ENCODE measurements around the gene DPF3.

Gene DPF3

GRCh38 chr14:72675126-72675525, 218.8 kb downstream of the DPF3 start:
- Histone ChIP-seq H3K4me2 (ENCODE audit: low read depth, low read length, poor library complexity, severe bottlenecking) (peak overlapping the region; percentile 2), H3K4me3 (ENCODE audit: insufficient read depth, low read length, poor library complexity, severe bottlenecking) (no peak overlapping the region), H2AFZ (ENCODE audit: low read depth, low read length, severe bottlenecking) (no peak overlapping the region), H3K9ac (ENCODE audit: low read length) (no peak overlapping the region), H3K36me3 (ENCODE audit: low read length) (no peaks in the 10 kb centered on the region), H3K9me3 (ENCODE audit: insufficient read depth, low read length) (no peaks in the 10 kb centered on the region), H3K9me2 (replicated peaks; ENCODE audit: insufficient read depth, low read length) (no peaks in the 10 kb centered on the region), H3F3A (ENCODE audit: insufficient read depth) (no peaks in the 10 kb centered on the region), H3K79me2 (ENCODE audit: insufficient read depth, low read length) (no peaks in the 10 kb centered on the region), H3K27me3 (ENCODE audit: low read length) (no peaks in the 10 kb centered on the region), H3K27ac (ENCODE audit: low read depth, low read length) (no peak overlapping the region), H4K20me1 (ENCODE audit: low read depth, low read length) (no peaks in the 10 kb centered on the region)
- no peak for TF ChIP-seq CTCF (IDR thresholded peaks at IDR 0.05; ENCODE audit: insufficient read depth, low read length, poor library complexity, severe bottlenecking)
- TF ChIP-seq EZH2phosphoT487 (conservative IDR thresholded peaks at IDR 0.05; ENCODE audit: low read length) = no peak

- Histone ChIP-seq H3K27me3 (ENCODE audit: low read length) (no peaks in the 10 kb centered on the region), H3K9me3 (ENCODE audit: insufficient read depth, low read length) (no peaks in the 10 kb centered on the region), H3F3A (ENCODE audit: insufficient read depth) (no peaks in the 10 kb centered on the region), H3K9ac (ENCODE audit: low read length) (no peak overlapping the region), H3K4me3 (ENCODE audit: insufficient read depth, low read length, poor library complexity, severe bottlenecking) (no peak overlapping the region), H3K4me2 (ENCODE audit: low read depth, low read length, poor library complexity, severe bottlenecking) (no peak overlapping the region), H2AFZ (ENCODE audit: low read depth, low read length, severe bottlenecking) (no peak overlapping the region), H3K27ac (ENCODE audit: low read depth, low read length) (no peak overlapping the region), H3K79me2 (ENCODE audit: insufficient read depth, low read length) (no peaks in the 10 kb centered on the region), H4K20me1 (ENCODE audit: low read depth, low read length) (no peaks in the 10 kb centered on the region), H3K36me3 (ENCODE audit: low read length) (no peaks in the 10 kb centered on the region), H3K9me2 (replicated peaks; ENCODE audit: insufficient read depth, low read length) (no peaks in the 10 kb centered on the region)
- no peak for TF ChIP-seq EZH2phosphoT487 (conservative IDR thresholded peaks at IDR 0.05; ENCODE audit: low read length)
- TF ChIP-seq CTCF (IDR thresholded peaks at IDR 0.05; ENCODE audit: insufficient read depth, low read length, poor library complexity, severe bottlenecking) = no peak
These were observed 220.7 kb downstream of the DPF3 start for GRCh38 chr14:72673179-72673578.

GRCh38 chr14:72666610-72667009, 227.3 kb downstream of the DPF3 start:
- Histone ChIP-seq H3K27me3 (ENCODE audit: low read length) (no peaks in the 10 kb centered on the region), H4K20me1 (ENCODE audit: low read depth, low read length) (no peaks in the 10 kb centered on the region), H3K9me2 (replicated peaks; ENCODE audit: insufficient read depth, low read length) (no peaks in the 10 kb centered on the region), H3K9ac (ENCODE audit: low read length) (no peak overlapping the region), H3K9me3 (ENCODE audit: insufficient read depth, low read length) (no peaks in the 10 kb centered on the region), H3K36me3 (ENCODE audit: low read length) (0 out of 2 replicates have a peak, but pooled peaks cover 3% of the 10 kb centered on the region), H3F3A (ENCODE audit: insufficient read depth) (no peaks in the 10 kb centered on the region), H3K79me2 (ENCODE audit: insufficient read depth, low read length) (no peaks in the 10 kb centered on the region), H3K27ac (ENCODE audit: low read depth, low read length) (no peak overlapping the region), H3K4me3 (ENCODE audit: insufficient read depth, low read length, poor library complexity, severe bottlenecking) (no peak overlapping the region), H3K4me2 (ENCODE audit: low read depth, low read length, poor library complexity, severe bottlenecking) (no peak overlapping the region), H2AFZ (ENCODE audit: low read depth, low read length, severe bottlenecking) (no peak overlapping the region)
- TF ChIP-seq EZH2phosphoT487 (conservative IDR thresholded peaks at IDR 0.05; ENCODE audit: low read length) (no peak), CTCF (IDR thresholded peaks at IDR 0.05; ENCODE audit: insufficient read depth, low read length, poor library complexity, severe bottlenecking) (no peak)
